Epithelial cell of proximal tubule (primary cell): ENCODE results near the gene OR5M10. TPM values are rescaled to one million over a fixed set of nuclear protein-coding genes. Genes with fewer than 3 reads are reported as not detected.
"Not testable (repeated sequence)": the region's sequence is repeated elsewhere in the genome, so short reads cannot be mapped to it uniquely, and the experiment has no call there.

Experiments
- DNase-seq: peaks from one replicate; pipeline ENCODE4 v3.0.0-alpha.2; 2011; ENCODE audit warnings: low read depth
- H3K4me3 ChIP-seq: 2 replicates; pipeline ENCODE4 v1.5.1; 2011; ENCODE audit warnings: low read depth, mild to moderate bottlenecking, low read length
- total RNA-seq: library from RNA; depleted of rRNA; stranded (reverse); fragments of >200 nt; gene quantifications from 2 replicates; pipeline ENCODE4 v1.2.3, GENCODE V29; 2015
- TF ChIP-seq, protein P1 (sequence below): conservative IDR thresholded peaks from 2 replicates; pipeline ENCODE4 v1.5.1; 2012; ENCODE audit warnings: low read depth, mild to moderate bottlenecking, low read length

The OR5M10 gene
- not detected in 2 replicates for total RNA-seq

DNA sequence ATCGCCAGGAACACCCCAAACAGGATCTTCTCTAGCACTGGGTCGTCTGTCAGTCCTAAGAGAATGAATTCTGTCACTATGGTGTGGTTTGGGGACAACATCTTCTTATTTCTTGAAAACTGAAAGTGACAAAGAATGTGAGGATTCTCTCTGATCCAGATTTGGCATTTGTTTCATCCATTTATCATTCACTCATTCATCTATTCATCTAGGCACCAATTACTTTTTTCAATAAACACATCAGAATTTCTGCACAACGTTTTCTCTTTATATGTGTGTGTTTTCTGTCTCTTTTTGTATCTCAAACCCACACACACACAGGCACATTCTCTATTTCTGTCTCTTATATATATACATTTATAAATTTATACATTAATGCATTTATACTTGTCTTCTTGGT lies at the start of gene OR5M10:
OR5M10 (minus strand) TSS at position 101 of the 400 bp plus-strand sequence; CDS start at position 101, 0 bp downstream.
- no peak for DNase-seq
- H3K4me3 ChIP-seq: no peak within 1 kb of the TSS
- TF ChIP-seq, protein P1, sequence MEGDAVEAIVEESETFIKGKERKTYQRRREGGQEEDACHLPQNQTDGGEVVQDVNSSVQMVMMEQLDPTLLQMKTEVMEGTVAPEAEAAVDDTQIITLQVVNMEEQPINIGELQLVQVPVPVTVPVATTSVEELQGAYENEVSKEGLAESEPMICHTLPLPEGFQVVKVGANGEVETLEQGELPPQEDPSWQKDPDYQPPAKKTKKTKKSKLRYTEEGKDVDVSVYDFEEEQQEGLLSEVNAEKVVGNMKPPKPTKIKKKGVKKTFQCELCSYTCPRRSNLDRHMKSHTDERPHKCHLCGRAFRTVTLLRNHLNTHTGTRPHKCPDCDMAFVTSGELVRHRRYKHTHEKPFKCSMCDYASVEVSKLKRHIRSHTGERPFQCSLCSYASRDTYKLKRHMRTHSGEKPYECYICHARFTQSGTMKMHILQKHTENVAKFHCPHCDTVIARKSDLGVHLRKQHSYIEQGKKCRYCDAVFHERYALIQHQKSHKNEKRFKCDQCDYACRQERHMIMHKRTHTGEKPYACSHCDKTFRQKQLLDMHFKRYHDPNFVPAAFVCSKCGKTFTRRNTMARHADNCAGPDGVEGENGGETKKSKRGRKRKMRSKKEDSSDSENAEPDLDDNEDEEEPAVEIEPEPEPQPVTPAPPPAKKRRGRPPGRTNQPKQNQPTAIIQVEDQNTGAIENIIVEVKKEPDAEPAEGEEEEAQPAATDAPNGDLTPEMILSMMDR: no peak

DNA sequence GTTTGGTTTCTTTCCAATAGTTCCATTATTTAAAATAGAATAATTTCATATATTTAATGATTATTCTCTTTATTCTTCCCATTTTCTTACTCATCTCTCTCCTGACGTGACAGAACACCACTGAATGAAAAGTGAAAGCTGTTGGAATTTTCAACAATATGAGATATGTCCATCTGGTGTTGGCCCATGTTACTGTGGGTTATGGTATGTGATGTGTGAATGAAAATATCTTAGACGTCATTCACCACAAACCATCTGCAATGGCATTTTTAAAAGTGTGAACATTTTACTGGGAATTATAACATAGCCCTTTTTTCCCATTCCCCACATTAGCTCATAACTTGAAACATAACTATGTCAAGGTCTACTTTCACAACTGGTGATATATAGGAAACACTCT lies 48.4 kb upstream of the OR5M10 start:
- no peak overlapping the region for H3K4me3 ChIP-seq
- TF ChIP-seq, protein P1: no peak
- DNase-seq: no peak

DNA sequence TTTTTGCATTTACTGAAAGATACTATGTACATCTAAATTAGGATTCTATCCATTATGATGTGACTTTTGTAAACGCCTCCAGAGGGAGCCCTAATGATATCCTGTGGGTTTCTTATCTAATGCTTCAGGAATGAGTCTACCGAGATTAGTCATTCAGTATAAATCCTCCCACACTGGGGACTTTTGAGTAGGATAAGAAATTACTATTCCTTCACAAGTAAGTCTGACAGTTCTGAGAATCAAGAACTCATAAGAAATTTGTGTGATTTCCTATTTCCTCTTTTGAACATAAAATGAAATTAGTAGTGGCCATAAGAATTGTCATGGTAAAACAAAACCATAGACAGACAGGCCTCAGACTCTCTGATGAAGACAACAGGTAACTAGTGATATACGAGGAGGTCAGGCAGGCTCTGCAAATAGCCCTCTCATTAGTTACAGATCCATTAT lies 47.2 kb upstream of the OR5M10 start:
- peak; percentile 69 for DNase-seq
- TF ChIP-seq, protein P1: peak; percentile 73
- no peak overlapping the region for H3K4me3 ChIP-seq

DNA sequence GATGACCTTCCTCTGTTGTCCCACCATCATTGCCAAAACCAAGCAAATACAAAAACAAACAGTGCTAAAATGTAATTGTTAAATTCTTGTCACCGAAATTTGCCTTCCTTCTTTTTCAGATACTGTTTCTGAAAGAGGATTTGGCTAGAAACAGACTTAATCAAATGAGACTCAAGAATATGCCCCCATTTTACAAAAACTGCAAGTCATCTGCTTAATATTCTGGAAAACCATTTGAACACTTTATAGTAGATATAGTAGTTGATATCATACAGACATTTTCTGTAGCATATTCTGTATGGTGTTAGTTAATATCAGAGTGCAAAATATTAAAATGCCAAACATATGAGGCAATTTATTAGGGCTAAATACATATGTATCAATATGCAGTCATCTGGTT lies 33.7 kb upstream of the OR5M10 start:
- TF ChIP-seq, protein P1: no peak
- no peak overlapping the region for H3K4me3 ChIP-seq
- DNase-seq: no peak

DNA sequence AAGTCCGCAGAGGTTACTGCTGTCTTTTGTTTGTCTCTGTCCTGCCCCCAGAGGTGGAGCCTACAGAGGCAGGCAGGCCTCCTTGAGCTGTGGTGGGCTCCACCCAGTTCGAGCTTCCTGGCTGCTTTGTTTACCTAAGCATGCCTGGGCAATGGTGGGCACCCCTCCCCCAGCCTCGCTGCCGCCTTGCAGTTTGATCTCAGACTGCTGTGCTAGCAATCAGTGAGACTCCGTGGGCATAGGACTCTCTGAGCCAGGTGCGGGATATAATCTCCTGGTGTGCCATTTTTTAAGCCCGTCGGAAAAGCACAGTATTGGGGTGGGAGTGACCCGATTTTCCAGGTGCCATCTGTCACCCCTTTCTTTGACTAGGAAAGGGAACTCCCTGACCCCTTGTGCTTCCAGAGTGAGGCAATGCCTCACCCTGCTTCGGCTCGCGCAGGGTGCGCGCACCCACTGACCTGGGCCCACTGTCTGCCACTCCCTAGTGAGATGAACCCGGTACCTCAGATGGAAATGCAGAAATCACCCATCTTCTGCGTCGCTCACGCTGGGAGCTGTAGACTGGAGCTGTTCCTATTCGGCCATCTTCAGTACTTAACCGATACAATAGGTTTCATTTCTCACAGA lies 14.7 kb upstream of the OR5M10 start:
- H3K4me3 ChIP-seq, DNase-seq: not testable (repeated sequence)

DNA sequence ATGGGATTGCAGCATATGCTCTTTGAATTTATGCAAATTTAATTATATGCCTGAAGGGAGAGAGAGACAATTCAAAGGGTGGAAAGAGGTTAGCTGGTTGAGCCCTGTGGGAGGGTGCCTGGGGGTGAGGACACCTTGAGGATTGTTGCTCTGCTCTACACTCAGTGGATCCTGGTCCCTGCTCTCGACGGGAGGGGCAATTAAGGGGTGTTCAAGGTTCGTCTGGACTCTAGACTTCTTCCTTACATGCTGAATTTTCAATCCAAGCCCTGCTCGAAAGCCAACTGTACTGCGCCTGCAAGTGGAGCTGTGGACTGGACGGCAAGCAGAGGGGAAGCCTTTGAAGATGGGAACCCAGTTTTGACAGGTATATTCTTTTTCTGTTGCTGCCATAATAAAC lies 18.9 kb downstream of the OR5M10 start:
- no peak for DNase-seq
- no peak overlapping the region for H3K4me3 ChIP-seq
- TF ChIP-seq, protein P1: no peak

DNA sequence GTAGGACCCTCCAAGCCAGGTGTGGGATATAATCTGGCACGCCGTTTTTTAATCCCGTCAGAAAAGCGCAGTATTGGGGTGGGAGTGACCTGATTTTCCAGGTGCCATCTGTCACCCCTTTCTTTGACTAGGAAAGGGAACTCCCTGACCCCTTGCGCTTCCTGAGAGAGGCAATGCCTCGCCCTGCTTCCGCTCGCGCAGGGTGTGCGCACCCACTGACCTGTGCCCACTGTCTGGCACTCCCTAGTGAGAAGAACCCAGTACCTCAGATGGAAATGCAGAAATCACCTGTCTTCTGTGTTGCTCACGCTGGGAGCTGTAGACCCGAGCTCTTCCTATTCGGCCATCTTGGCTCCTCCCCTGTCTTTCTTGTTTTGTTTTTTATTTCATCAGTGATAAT lies 22.8 kb downstream of the OR5M10 start:
- DNase-seq, H3K4me3 ChIP-seq: not testable (repeated sequence)

DNA sequence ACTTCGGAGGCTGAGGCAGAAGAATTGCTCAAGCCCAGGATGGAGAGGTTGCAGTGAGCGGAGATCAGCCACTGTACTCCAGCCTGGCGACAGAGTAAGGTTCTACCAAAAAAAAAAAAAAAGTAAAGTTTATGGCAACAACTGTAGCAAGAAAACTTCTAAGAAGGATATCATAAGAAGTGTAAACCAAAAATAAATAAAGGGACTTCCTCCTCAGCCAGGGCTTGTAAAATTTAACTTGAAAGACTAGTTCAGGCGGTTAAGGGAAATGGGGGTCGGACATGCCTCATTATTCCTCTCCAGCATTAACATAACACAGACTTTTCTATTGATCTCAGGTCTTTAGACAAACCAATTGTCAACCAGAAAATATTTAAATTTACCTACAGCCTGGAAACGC lies 32.0 kb downstream of the OR5M10 start:
- no peak for DNase-seq
- TF ChIP-seq, protein P1: no peak
- H3K4me3 ChIP-seq: no peak overlapping the region
